ENCODE results near the gene HEPHL1.
"Not testable (repeated sequence)": the region's sequence is repeated elsewhere in the genome, so short reads cannot be mapped to it uniquely, and the experiment has no call there.

Gene HEPHL1, protein sequence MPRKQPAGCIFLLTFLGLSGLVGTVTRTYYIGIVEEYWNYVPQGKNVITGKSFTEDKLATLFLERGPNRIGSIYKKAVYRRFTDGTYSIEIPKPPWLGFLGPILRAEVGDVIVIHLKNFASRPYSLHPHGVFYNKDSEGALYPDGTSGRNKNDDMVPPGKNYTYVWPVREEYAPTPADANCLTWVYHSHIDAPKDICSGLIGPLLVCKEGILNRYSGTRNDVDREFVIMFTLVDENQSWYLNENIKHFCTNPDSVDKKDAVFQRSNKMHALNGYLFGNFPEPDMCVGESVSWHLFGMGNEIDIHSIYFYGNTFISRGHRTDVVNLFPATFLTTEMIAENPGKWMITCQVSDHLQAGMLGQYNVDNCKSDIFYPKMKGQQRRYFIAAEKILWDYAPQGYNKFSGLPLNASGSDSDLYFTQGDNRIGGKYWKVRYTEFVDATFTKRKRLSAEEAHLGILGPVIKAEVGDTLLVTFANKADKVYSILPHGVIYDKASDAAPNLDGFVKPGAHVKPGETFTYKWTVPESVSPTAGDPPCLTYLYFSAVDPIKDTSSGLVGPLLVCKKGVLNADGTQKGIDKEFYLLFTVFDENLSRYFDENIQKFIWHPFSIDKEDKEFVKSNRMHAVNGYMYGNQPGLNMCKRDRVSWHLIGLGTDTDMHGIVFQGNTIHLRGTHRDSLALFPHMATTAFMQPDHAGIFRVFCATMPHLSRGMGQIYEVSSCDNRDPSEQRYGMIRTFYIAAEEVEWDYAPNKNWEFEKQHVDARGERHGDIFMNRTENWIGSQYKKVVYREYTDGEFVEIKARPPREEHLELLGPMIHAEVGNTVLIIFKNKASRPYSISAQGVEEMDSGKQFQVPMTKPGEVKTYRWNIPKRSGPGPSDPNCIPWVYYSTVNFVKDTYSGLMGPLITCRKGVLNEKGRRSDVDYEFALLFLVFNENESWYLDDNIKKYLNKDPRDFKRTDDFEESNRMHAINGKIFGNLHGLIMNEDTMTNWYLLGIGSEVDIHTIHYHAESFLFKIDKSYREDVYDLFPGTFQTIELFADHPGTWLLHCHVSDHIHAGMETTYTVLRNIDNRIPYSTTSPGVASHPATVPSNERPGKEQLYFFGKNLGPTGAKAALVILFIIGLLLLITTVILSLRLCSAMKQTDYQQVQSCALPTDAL
- total RNA-seq = 0 reads per million in 4 donors

DNA sequence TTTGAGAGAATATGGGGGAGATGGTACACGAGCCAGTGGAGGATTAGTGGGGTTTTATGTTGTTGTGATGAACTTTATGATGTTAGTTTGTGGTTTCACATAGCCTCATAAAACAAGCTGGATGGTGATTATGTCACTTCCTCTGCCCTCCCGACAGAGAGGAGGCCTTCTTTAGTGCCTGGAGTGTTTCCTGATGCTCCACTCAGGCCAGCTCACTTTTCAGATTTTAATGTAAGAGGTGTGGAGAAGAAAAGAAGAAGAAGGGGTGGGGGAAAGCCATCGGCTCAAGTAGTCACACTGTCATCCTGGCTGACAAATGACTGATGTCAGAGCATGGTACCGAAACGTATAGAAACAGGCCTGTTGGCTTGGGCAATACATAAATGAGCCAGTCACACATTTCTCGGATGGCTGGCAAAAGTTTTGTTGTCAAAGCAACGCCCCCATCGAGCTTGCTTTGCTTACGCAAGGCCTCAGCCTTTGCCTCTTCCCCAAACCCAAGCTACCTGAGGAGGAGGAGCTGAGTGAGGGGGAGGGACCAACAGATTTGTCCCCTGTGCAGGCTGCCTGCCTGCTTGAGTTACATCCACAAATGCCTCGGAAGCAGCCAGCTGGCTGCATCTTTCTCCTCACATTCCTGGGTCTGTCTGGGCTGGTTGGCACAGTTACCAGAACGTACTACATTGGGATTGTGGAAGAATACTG is at the start of gene HEPHL1:
HEPHL1 (plus strand) TSS at position 578 of the 705 bp plus-strand sequence; CDS start at position 593, 15 bp downstream.
- no peak for DNase-seq

DNA sequence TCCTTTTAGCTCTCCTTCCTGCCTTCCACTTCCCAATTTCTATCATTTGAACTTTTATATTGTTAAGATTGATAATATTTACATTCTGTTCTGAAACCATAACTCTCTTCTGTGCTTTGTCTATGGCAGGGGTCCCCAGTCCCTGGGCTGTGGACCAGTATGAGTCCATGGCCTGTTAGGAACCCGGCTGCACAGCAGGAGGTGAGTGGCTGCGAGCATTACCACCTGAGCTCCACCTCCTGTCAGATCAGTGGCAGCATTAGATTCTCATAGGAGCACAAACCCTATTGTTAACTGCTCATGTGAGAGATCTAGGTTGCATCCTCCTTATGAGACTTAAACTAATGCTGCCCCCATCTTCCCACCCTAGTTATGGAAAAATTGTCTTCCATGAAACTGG is 48.4 kb upstream of the HEPHL1 start:
- DNase-seq = no peak

DNA sequence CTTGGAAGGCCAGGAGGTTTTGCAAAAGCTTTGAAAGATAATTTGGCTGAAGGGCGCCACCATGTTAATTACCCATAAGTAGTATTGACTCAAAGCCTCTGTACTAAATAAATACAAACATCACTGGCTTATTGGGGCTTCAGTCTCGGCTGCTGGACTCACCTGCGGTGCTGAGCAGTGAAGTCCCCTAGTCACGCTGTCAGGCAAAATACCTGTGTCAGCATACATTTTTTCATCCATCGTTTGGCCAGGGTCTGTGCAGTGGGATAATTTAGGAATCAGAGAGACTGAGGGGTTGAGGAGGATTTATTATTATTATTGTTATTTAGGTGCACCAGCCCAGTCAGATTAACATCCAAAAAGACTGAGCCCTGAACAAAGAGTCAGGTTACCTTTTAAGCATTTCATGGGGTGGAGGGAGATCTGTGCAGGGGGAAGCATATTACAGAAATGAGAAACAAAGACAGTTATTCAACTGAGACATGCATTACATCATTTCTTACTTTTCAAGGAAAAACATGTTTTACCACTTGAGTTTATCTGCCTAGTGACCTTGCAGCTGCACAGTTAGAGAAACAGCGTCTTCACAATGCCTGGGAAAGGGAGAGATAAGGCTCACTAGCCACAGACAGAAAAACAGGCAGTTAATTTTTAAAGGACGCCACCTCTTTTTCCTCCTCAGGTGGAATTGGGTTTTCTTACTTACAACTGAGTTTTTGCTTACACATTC is 47.7 kb upstream of the HEPHL1 start:
- not testable (repeated sequence) for DNase-seq

DNA sequence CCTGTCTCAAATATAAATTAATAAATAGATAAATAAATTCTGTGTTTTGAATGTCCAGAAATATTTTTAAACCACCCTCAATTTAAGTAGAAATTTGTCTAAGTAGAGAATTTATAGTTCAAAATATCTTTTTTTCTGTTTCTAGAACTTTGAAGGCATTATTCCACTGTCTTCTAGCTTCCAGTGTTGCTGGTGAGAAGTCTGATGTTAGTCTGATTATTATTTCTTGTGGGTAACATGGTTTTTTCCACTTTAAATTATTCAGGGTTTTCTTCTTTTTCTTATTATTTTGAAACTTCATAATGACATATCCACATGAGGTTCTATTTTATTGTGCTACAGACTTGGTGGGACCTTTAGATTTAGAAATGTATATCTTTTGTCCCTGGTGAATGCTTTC is 46.4 kb upstream of the HEPHL1 start:
- no peak for DNase-seq

DNA sequence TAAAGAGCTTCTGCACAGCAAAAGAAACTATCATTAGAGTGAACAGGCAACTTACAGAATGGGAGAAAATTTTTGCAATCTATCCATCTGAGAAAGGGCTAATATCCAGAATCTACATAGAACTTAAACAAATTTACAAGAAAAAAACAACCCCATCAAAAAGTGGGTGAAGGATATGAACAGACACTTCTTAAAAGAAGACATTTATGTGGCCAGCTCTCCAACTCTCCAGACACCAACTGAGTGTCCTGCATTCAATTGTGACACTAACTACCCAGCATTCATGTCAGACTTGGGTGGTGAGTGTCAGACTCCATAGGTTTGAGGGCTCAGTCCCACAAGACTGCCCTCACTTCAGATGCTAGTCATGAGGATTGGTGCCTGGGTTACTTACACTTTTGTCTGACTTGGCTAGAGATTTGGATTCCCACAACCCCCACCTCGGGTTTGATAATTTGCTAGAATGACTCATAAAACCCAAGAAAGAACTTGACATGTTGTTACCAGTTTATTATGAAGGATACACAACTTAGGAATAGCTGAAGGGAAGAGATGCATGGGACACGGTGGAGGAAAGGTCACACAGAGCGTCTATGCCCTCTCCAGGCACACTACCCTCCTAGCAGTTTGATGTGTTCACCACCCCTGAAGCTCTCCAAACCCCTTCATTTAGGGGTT is 44.4 kb upstream of the HEPHL1 start:
- not testable (repeated sequence) for DNase-seq

DNA sequence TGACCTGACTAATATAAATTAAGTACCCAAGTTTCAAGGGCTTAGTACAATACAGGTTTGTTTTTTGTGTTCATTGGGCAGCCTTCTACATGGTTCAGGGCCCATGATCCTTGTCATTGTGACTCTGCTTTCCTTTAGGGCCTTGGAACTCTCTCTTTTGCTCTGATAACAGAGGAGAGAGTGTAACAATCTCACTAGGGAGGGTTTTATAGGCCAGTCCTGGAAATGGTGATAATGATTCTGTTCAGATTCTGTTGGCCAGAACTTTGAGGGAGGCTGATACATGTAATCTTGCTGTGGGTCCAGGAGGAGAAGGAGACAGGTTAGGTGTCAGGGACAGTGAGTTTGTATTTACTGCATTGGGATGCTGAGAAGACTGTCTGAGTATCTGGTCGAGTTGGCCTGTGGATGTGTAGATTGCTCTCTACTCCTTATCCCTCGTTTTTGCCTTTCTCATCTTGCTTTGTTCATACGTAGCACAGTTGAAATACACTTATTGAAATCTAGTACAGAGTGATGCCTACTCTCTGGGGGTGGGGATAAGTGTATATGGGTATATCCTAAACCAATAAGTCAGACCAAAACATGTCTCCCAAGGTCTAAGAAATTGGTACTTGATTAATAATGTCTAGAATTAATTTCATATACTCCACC is 37.5 kb upstream of the HEPHL1 start:
- DNase-seq = no peak

DNA sequence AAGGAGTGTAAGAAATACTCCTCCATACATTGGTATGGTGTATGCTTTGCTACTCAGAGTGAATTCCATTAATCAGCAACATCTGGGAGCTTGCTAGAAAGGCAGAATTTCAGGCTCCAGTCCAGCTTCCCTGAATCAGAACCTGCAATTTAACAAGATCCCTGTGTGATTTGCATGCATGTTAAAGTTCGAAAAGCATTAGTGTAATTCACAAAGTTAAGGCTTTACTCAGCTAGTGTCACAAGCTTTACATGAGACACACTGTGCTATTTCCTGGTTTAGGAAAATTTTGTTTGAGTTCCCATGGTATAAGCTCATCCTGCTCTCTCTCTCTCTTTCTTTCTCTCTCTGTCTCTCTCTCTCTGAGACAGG is 37.0 kb upstream of the HEPHL1 start:
- no peak for DNase-seq

DNA sequence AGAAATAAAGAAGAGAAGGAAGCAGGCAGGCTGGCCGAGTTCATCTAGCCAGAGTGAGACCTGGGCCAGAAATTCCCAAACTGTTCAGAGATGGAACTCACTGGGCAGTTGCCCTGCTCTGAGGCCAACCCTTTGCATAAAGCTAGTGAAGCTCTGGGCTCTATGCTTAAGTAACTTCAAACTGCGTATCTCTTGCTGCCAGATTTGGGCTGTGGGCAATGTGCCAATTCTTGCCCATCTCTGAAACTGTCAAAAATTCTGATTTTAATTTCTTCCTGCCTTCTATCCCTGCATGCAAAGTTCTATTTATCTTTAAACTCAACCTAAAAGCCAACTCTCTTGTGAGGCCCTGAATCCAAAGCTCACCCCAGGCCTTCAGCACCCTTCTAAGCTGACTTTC is 36.2 kb upstream of the HEPHL1 start:
- DNase-seq = no peak

DNA sequence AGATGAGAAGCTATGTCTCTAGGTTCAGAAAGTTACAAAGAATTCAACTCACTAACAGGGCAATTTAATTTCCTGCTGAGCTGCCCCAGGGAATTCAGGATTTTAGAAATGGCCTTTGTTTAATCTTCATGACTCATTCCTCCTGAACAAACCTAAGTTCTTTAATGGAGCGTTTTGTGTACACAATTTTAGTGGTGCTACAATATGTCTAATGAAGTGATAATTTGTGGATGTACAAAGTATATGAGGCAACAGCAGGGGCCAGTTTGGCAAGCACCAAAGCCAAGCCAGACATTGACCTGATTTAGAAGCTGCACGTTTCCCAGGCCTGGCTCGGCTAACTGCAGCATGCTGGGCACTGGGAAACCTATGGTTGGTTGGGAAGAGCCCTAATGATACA is 34.4 kb upstream of the HEPHL1 start:
- no peak for DNase-seq

DNA sequence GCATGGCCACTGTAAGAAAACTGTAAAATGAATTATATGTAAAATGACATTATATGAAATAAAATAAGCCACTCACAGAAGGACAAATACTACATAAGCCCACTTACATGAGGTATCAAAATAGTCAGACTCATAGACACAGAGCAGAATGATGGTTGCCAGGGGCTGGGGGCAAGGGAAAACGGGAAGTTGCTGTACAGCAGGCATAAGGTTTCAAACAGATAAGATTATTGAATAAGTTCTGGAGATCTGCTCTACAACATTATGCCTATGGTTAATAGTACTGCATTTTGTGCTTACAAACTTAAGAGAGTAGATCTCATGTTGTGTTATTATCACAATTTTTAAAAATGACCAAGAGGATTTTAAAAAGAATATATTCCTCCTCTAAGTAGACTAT is 32.7 kb upstream of the HEPHL1 start:
- DNase-seq = no peak

DNA sequence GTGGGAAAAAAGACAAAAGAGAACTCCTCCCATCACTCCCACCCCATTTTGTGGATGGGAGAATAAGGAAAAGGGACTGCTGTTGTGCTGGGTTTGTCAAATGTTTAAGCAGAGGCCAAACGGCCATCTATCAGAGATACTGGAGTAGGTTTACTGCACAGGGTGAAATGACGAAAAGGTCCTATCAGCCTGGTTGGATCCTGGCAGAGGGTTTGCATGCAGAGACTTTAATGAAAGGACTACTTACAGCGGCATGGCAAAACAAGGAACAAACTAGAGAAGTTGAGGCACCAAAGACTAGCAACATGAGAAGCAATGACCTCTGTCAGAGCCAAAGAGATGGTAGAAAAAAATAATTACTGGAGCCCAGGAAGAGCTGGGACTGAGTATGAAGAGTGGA is 32.2 kb upstream of the HEPHL1 start:
- DNase-seq = no peak

DNA sequence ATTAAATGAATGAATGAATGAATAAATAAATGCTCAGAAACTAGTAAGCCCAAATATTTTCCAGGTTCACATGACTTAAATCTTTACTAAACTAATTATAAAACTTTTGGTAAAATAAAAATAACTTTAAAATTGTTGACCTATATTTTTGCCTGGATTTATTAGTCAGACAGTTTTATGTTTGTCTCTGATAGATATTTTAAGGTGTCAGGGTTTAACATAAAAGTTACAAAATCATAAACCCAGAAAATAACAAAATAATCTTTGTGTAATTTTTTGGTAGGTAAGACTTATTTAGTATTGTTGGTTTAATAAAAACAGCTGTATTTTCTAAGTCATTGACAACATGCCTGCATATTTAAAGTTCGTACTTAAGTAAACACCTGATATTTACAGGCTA is 27.4 kb upstream of the HEPHL1 start:
- DNase-seq = no peak

DNA sequence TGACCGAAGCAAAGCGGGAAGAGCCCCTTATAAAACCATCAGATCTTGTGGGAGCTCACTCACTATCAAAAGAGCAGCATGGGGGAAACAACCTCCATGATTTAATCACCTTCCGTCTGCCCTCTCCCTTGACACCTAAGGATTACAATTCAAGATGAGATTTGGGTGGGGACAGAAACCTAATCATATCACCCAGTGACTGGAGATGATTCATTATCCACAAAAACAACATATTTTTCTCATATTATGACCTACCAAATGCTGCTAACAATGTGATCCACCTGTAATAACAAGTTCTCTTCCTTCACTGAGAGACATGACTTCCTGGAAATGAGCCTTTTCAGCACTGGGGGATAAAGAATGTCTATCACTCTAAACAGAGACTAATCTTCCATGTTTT is 23.4 kb upstream of the HEPHL1 start:
- no peak for DNase-seq

DNA sequence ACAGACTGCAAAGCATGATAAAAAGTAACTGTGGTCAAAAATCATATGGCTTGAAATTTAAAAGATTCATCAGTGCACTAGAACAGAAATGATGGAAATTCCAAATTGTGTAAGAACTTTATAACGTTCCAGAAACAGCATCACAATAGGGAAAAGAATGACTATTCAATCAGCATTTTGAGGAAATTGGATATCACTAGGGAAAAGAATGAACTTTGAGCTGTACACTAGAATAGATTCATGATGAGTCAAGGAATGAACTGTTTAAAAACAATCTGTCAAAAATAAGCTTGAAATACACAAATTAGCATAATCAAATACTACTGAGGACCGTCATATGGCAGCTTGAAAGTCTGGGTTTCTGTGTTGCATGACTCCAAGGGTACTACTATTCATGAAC is 20.5 kb upstream of the HEPHL1 start:
- DNase-seq = no peak

DNA sequence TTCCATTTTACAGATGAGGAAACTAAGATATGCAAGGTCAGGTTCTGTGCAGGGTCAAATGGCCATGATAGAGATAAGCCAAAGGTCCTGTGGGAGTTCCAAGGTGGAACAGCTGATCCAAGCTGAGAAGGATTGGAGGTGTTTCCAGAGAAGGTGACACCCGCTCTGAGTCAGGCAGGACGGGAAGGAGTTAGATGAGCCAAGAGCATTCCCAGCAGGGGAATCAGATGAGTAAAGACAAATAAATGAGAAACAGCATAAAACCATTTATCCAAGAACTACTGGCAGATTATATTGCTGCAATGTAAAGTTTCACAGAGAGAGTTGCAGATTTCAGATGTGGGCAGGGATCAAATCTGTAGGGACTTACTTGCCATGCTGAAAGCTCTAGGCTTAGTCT is 18.9 kb upstream of the HEPHL1 start:
- DNase-seq = no peak

DNA sequence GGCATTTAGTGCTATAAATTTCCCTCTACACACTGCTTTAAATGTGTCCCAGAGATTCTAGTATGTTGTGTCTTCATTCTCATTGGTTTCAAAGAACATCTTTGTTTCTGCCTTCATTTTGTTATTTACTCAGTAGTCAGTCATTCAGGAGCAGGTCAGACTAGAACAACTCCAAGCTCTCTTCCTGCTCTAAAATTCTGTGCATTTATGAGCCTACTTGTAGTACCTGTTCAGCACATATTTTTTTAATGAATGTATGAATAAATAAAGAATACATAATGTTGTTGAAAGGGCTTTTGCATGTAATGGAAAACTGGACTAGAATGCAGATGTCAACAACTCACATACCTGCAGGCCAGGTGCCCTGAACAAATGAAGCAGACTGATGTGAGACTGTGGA is 13.7 kb upstream of the HEPHL1 start:
- no peak for DNase-seq

DNA sequence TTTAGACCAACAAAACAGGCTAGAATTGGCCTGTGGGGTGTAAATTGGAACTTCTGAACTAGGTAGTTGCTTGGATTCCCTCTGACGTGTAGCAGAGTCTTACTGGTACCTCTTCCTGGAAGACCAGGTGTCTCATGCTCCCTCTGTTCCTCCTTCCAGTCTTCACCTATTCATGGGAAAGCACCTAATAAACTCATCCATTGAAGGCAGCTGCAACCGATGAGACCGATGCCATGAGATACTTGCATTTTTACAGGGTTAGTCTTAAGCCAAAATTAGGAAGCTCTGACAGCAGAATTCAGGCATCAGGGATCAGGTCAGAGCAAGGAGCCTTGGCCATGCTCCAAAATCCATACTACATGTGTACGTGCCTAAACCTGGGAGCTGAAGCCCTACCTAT is 13.2 kb upstream of the HEPHL1 start:
- no peak for DNase-seq

DNA sequence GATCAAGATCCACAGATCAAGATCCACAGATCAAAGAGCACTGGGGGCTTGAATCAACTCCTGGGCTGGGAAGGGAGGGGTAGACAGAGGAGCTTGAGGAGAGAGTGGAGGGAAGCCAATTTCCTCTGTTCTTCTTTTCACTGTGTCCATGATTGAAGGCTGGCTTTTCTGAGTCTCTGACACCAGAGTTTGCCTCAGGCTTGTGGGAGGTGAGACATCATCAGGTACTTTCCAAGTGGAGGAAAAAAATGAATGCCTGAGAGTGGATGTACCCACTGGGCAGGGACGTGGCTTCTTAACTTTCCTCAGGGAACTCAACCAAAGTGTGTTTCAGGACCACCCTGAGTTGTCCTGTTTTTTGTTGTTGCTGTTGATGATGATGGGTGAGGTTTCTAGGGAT is 11.0 kb upstream of the HEPHL1 start:
- no peak for DNase-seq

DNA sequence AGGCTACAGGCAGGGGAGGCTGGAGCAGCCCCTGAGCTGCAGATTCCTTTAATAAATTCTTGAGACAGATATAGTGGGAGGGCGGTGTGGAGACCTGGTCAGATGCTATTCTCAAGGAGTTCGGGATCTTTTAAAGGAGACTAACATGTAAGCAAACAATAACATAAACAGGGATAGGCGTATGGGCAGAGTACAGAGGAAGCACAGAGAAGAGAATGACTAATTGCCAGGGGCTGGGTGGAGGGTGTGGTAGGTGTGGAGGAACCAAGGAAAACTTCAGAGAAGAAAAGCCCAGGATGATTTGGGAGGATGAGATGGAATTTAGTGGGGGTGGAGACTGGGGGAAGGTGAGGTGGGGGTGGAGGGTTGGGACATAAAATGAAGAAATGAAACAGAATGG is 9.7 kb upstream of the HEPHL1 start:
- no peak for DNase-seq

DNA sequence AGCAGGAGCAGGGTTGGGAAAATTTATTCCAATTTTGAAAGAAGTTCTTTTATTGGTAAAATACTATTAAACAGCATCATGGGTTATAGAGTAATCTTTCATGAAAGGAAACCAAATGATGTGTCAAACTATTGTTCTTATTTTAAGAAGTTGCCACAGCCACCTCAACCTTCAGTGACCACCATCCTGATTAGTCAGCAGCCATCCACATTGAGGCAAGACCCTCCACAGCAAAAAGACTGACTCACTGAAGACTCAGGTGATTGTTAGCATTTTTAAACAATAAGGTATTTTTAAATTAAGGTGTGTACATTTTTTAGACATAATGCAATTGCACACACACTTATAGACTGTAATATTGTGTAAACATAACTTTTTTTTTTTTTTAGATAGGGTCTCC is 3.7 kb upstream of the HEPHL1 start:
- no peak for DNase-seq

DNA sequence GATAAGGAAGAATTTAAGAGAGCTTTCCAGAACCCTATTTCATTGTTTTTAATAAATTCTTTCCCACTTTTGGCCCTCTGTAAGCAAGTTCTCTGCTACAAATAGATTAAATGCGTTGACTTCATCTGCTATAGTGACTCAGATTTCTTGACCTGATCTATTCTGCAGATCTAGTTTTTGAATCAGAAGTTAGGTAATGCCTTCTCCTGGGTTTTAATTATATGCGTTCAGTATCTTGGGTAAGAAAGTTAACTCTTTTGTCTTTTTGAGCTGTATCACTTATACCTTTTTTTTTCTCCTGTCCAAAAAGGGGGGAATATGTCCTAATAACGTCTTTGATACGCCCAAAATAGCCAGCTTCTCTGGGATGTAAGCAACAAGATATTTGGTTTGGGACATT is 2.4 kb upstream of the HEPHL1 start:
- no peak for DNase-seq

All from T-helper 1 cell (primary cell).